B cell (primary cell): ENCODE results near the gene UBXN2A.
"Not testable (repeated sequence)": the region's sequence is repeated elsewhere in the genome, so short reads cannot be mapped to it uniquely, and the experiment has no call there.

Source experiments
- EZH2 ChIP-seq: IDR thresholded peaks from 2 replicates; pipeline ENCODE4 v1.6.1; 2012; ENCODE audit warnings: borderline replicate concordance, low read depth, mild to moderate bottlenecking, moderate library complexity, low read length; ENCODE audit not compliant: insufficient read depth, poor library complexity, severe bottlenecking
- TF ChIP-seq, protein P1 (sequence below): fragments of 200-600 bp; IDR thresholded peaks from one replicate; pipeline ENCODE4 v1.8.0; 2022; ENCODE audit warnings: antibody characterized with exemption, mild to moderate bottlenecking

DNA sequence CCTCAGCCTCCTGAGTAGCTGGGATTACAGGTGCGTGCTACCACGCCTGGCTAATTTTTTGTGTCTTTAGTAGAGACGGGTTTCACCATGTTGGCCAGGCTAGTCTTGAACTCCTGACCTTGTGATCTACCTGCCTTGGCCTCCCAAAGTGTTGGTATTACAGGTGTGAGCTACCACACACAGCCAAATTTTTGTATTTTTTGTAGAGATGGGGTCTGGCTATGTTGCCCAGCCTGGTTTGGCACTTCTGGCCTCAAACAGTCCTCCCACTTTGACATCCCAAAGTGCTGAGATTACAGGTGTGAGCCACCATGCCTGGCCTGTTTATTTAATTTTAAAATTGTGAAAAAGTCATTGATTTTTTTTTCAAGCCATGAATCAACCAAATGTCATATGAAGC lies 12.3 kb downstream of the UBXN2A start:
- TF ChIP-seq, protein P1, sequence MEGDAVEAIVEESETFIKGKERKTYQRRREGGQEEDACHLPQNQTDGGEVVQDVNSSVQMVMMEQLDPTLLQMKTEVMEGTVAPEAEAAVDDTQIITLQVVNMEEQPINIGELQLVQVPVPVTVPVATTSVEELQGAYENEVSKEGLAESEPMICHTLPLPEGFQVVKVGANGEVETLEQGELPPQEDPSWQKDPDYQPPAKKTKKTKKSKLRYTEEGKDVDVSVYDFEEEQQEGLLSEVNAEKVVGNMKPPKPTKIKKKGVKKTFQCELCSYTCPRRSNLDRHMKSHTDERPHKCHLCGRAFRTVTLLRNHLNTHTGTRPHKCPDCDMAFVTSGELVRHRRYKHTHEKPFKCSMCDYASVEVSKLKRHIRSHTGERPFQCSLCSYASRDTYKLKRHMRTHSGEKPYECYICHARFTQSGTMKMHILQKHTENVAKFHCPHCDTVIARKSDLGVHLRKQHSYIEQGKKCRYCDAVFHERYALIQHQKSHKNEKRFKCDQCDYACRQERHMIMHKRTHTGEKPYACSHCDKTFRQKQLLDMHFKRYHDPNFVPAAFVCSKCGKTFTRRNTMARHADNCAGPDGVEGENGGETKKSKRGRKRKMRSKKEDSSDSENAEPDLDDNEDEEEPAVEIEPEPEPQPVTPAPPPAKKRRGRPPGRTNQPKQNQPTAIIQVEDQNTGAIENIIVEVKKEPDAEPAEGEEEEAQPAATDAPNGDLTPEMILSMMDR: not testable (repeated sequence)
- TF ChIP-seq EZH2: not testable (repeated sequence)
